K562 (cell line): ENCODE results near the gene THUMPD2. TPM values are rescaled to one million over a fixed set of nuclear protein-coding genes. Genes with fewer than 3 reads are reported as not detected.

Source experiments
- BRF2 ChIP-seq: IDR thresholded peaks from 3 replicates; pipeline ENCODE4 v1.6.1; 2011; ENCODE audit warnings: borderline replicate concordance, mild to moderate bottlenecking; ENCODE audit not compliant: insufficient read length, insufficient read depth
- CREB1 ChIP-seq, 2 experiments: sonication (generic) in 1 of 2; formaldehyde crosslinking in 1 of 2; IDR thresholded peaks; 2 replicates each; pipeline versions ENCODE4 v1.6.1 to v1.8.0; 2012 to 2022; ENCODE audit warnings: inconsistent platforms in 1 of 2, mild to moderate bottlenecking in 1 of 2, missing genetic modification reagents in 1 of 2, moderate library complexity in 1 of 2
- CTBP1 ChIP-seq: fragments of 450-650 bp; IDR thresholded peaks from 2 replicates; pipeline ENCODE4 v1.6.1; 2016; ENCODE audit warnings: borderline replicate concordance
- E2F8 ChIP-seq: fragments of 450-650 bp; IDR thresholded peaks from 2 replicates; pipeline ENCODE4 v1.7.1; 2018; ENCODE audit warnings: mild to moderate bottlenecking, low read depth; ENCODE audit not compliant: partially characterized antibody
- PCBP1 ChIP-seq: fragments of 200-400 bp; formaldehyde crosslinking; IDR thresholded peaks from 2 replicates; pipeline ENCODE4 v1.6.1; 2018; ENCODE audit warnings: mild to moderate bottlenecking, low read depth, low read length; ENCODE audit not compliant: poor library complexity, severe bottlenecking
- TBP ChIP-seq: optimal IDR thresholded peaks from 2 replicates; pipeline ENCODE3; 2011; ENCODE audit warnings: low read depth, low read length, improper control_type of control experiment
- ZNF316 ChIP-seq: fragments of 450-650 bp; IDR thresholded peaks from 2 replicates; pipeline ENCODE4 v1.6.1; 2016
- ZNF76 ChIP-seq: fragments of 250-450 bp; sonication (Bioruptor Pico); IDR thresholded peaks from 2 replicates; pipeline ENCODE4 v1.4.0; 2020; ENCODE audit warnings: mild to moderate bottlenecking, moderate library complexity, borderline replicate concordance
- polyA plus RNA-seq, 8 experiments: library from polyadenylated mRNA; depleted of rRNA in 4 of 8; stranded (reverse) in 5 of 8; unstranded in 3 of 8; fragments of >200 nt; fragmentation: Nextera tagmentation in 2 of 8; fragmentation: Illumina TruSeq in 1 of 8; extraction: Ambion mirVana in 2 of 8; extraction: Trizol in 1 of 8; gene quantifications; 2 replicates each; pipeline versions ENCODE4 v1.2.1 to v1.2.3, GENCODE V29; 2011 to 2014; ENCODE audit warnings: inconsistent platforms in 1 of 8, missing spikeins in 1 of 8
- total RNA-seq, 7 experiments: library from RNA; depleted of rRNA in 6 of 7; stranded (reverse); fragments of >200 nt in 6 of 7; fragmentation: Illumina TruSeq in 2 of 7; extraction: Trizol in 2 of 7; gene quantifications; 2 replicates each; pipeline versions ENCODE4 v1.2.1 to v1.2.3, GENCODE V29; 2011 to 2021; ENCODE audit warnings: low replicate concordance in 1 of 7
- TF ChIP-seq, protein P1 (sequence below): fragments of 450-650 bp; IDR thresholded peaks from 2 replicates; pipeline ENCODE4 v1.6.1; 2016; ENCODE audit warnings: low read depth

Gene THUMPD2
- total and polyA plus RNA-seq, 9 of the 15 experiments (the other 6 are each of a cell fraction or from before 2014, with no cell fraction given), result 9.6 to 40.4 (median 24.0) TPM

DNA sequence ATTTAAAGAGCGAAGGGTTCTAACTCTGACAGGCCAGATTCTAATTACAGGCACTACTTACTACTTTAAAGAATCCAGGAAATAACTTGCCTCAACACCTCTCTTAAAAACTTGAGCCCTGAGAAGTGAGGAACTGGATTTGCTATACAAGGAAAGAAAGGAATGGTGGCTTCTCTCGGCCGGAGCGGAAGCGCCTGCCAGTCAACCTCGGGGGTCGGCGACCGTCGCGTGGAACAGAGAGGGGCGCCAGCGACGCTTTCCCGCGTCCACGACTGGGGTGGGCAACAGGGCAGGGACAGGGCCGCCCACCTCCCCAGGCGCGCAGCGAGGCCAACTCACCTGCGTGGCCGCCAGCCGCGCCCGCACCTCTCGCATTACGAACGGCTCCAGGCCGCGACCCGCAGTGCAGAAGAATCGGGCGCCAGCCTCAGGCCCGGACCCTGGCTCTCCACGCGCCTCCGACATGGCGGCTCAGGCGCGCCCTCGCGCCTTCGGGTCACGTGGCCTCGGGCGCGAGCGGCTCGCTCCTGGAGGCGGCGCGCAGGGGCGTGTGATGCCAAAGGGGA is at the start of gene THUMPD2 (continued):
- TF ChIP-seq TBP, result peak; percentile 37
- no peak for TF ChIP-seq BRF2
- TF ChIP-seq, protein P1, sequence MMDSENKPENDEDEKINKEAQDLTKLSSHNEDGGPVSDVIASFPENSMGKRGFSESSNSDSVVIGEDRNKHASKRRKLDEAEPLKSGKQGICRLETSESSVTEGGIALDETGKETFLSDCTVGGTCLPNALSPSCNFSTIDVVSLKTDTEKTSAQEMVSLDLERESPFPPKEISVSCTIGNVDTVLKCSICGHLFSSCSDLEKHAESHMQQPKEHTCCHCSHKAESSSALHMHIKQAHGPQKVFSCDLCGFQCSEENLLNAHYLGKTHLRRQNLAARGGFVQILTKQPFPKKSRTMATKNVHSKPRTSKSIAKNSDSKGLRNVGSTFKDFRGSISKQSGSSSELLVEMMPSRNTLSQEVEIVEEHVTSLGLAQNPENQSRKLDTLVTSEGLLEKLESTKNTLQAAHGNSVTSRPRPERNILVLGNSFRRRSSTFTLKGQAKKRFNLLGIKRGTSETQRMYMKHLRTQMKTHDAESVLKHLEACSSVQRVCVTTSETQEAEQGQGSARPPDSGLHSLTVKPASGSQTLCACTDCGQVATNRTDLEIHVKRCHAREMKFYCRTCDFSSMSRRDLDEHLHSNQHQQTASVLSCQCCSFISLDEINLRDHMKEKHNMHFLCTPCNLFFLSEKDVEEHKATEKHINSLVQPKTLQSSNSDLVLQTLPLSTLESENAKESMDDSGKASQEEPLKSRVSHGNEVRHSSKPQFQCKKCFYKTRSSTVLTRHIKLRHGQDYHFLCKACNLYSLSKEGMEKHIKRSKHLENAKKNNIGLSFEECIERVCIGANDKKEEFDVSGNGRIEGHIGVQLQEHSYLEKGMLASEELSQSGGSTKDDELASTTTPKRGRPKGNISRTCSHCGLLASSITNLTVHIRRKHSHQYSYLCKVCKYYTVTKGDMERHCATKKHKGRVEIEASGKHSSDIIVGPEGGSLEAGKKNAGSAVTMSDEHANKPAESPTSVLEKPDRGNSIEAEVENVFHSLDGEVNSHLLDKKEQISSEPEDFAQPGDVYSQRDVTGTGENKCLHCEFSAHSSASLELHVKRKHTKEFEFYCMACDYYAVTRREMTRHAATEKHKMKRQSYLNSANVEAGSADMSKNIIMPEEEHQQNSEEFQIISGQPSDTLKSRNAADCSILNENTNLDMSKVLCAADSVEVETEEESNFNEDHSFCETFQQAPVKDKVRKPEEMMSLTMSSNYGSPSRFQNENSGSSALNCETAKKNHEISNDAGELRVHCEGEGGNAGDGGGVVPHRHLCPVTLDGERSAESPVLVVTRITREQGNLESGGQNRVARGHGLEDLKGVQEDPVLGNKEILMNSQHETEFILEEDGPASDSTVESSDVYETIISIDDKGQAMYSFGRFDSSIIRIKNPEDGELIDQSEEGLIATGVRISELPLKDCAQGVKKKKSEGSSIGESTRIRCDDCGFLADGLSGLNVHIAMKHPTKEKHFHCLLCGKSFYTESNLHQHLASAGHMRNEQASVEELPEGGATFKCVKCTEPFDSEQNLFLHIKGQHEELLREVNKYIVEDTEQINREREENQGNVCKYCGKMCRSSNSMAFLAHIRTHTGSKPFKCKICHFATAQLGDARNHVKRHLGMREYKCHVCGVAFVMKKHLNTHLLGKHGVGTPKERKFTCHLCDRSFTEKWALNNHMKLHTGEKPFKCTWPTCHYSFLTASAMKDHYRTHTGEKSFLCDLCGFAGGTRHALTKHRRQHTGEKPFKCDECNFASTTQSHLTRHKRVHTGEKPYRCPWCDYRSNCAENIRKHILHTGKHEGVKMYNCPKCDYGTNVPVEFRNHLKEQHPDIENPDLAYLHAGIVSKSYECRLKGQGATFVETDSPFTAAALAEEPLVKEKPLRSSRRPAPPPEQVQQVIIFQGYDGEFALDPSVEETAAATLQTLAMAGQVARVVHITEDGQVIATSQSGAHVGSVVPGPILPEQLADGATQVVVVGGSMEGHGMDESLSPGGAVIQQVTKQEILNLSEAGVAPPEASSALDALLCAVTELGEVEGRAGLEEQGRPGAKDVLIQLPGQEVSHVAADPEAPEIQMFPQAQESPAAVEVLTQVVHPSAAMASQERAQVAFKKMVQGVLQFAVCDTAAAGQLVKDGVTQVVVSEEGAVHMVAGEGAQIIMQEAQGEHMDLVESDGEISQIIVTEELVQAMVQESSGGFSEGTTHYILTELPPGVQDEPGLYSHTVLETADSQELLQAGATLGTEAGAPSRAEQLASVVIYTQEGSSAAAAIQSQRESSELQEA, result no peak
- peak; percentile 13; the same call in 1 of the 2 replicates for TF ChIP-seq CREB1 (IDR thresholded peaks at IDR 0.05)
- no peak for TF ChIP-seq CREB1 (CRISPR knock-in tag; IDR thresholded peaks at IDR 0.05)
- peak; percentile 62 for TF ChIP-seq E2F8
- peak; percentile 100 for TF ChIP-seq PCBP1
- TF ChIP-seq CTBP1, result 0 out of 2 replicates have a peak, but pooled peaks have one; percentile 59
- 0 out of 2 replicates have a peak, but pooled peaks have one; percentile 11 for TF ChIP-seq ZNF316
- no peak; the same call in 1 of the 2 replicates for TF ChIP-seq ZNF76
